Measurements from ENCODE around the gene MED12L.
"Not testable (repeated sequence)": the region's sequence is repeated elsewhere in the genome, so short reads cannot be mapped to it uniquely, and the experiment has no call there.

MED12L gene

GRCh38 chr3:151209654-151210053, 124.2 kb downstream of the MED12L start:
- no peak for DNase-seq (ENCODE audit: low read depth in 2 of 2)

DNA sequence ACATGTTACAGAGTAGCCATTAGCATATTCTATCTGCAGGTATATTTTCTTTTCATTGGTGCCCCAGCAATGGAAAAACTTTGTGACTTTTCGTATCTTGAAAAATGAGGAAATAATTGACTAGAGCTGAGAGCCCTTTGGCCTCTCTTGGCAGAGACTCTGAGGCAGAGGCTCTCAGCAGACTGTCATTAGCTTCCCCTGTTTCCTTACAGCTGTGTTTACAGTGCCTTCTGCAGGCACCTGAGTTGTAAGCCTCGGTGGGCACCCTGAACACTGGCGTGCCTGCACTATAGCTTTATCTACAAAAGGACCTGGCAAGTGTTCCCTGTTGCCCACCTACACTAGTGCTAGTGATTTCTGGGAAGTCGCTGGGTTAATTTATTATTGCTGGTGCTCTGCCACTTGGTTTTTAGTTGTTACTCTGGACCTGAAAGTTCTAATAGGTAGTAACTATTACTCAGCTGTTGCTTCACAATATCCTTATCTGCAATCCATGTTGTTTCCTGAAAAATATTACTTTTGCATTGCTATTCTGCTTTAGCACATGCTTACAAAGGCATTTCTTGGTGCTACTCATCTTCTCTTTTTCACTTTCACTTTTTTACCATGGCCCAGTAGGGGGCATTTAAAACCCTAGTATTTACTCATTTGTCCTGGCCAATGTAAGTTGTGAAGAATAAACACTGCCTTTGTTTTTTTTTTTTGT, 125.4 kb downstream of the MED12L start:
- DNase-seq (ENCODE audit: low read depth in 2 of 2), result no peak

DNA sequence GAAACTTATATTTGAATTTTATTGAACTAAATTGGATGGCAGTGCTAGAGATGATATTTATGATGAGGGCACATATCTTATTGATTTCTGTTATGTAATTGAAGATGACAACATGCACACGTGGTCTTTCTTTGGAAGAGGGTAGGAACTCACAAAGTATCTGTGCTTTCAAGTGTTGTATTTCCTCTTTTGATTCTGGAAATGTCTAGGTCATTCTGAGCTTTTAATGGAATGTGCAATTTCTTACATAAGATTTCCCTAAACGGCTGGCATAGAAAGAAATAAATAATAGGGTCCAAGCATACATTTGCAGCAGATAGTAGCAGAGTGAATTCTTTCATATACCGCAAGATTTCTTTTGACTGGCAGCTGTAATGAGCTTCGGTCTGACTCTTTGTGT, 127.7 kb downstream of the MED12L start:
- no peak for DNase-seq (ENCODE audit: low read depth in 2 of 2)

DNA sequence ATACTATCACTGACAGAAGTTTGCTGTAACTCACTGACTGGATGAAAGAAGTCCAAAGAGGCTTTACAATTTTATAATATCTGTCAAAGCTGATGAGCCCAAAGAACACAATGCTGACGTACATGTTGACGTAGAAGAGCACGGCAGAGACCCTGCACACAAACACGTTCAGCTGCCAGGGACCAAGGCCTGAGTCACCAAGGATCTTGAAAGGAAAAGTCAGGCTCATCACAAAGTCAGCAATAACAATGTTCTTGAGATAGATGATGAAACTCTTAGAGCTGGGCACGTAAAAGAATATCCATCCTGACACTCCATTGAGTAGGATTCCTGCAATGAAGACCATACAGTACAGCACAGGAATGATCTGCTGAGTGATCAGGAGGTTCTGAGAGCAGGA, 128.4 kb downstream of the MED12L start:
- DNase-seq (ENCODE audit: low read depth in 2 of 2), result no peak

DNA sequence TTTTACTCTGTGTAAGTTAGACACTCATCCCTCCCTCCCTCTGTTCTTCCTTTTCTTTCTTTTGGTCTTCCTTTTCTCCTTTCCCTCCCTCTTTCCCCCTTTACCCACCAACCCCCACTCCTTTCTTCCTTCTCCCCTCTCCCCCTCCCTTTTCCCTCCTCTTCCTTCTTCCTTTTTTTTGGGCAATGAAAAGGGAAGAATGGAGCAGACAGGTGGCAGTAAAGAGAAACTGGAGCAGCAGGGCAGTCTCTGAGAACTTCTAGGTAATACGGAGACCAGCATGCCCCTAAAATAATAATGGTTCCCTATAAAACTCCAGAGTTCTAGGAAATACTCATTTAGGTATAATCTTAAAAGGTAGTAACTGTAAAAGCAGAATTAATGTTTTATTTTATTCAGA, 129.0 kb downstream of the MED12L start:
- DNase-seq (ENCODE audit: low read depth in 2 of 2), result no peak

DNA sequence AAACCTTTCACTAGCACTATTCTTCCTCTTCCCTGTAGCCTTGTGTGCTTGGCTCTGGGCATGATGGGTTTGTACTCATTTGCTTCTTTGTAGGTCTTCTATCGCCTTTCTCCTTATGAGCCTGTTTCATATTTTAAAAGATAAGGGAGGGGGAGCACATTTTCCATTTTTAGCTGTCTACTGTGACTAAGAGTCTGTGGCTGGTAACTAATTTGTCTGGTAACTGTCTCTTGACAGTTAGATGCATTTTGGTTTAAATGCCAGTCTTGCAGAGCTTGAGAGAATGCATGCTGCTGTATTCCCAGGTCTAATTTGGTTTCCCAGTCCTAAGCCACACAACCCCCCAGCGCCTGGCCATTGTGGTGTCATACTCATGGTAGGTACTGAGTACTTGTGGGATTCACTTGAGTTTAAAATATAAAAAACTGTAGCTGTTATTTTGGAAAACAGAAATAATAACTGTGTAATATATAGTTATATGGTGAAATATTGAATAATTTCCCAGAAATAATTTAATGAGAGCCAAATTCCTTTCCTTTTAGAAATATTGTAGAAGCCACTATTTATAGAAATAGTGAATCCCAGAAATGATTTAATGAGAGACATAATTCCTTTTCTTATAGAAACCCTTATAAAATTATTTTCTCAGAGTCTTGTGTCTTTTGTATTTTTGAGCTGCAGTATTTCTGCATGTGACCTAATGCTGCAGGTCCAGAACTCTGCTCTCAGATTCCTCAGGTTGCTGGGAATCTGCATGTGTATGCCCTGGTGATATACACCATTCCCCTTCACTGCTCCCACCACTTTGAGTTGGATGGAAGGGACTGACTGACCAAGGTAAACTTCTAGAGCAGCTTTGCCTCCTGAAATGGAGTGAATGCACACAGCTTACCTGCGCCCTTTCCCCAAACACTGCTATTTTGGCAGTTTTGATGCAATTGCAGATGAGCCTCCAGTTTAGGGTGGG, 131.5 kb downstream of the MED12L start:
- DNase-seq (ENCODE audit: low read depth in 2 of 2), result no peak

DNA sequence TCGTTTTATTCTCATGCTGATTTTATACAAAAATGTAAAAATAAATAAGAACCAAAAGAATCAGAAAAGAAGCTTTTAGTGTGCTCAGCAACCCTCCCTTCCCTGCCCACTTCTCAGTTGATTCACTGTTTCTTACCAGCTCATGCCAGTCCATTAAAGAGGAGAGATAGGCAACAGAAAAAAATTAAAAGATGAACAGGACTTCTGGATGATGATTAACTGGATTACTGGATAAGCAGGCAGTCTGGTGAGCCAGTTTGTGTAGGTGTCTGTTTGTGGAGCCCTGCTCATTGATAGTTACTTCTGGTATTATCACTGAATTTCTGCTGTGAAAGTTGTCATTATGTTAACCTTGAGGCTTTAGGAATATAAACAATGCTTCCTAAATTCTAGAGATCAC, 132.7 kb downstream of the MED12L start:
- DNase-seq (ENCODE audit: low read depth in 2 of 2), result no peak

- no peak for DNase-seq (ENCODE audit: low read depth in 2 of 2)
Observed at GRCh38 chr3:151219056-151219455, 133.6 kb downstream of the MED12L start.

GRCh38 chr3:151224268-151224866, 138.9 kb downstream of the MED12L start:
- DNase-seq (ENCODE audit: low read depth in 2 of 2), result no peak

GRCh38 chr3:151225040-151225975, 139.8 kb downstream of the MED12L start:
- DNase-seq (ENCODE audit: low read depth in 2 of 2), result no peak

DNA sequence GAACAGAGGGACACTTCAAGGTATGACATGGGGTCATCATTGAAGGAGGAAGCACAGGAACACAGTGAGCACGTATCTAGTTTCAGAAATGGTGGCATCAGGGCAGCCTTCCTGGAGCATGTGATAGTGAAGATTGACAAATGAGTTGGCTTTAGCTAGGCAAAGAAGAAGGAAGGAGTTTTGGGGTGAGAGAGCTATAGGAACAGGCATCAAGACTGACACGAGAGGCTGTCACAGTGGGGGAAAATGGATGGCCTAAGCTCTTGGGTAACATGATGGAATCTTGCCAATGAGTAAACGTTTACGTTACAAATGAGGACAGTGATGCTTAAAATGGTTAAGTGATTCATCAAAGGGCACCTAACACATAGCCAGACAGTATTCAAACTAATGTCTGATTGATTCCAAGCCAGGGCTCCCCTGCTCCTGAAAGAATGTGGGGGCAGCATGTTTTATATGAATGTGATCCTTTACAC, 140.7 kb downstream of the MED12L start:
- no peak for DNase-seq (ENCODE audit: low read depth in 2 of 2)

- no peak for DNase-seq (ENCODE audit: low read depth in 2 of 2)
Observed at GRCh38 chr3:151226825-151227224, 141.4 kb downstream of the MED12L start.

DNA sequence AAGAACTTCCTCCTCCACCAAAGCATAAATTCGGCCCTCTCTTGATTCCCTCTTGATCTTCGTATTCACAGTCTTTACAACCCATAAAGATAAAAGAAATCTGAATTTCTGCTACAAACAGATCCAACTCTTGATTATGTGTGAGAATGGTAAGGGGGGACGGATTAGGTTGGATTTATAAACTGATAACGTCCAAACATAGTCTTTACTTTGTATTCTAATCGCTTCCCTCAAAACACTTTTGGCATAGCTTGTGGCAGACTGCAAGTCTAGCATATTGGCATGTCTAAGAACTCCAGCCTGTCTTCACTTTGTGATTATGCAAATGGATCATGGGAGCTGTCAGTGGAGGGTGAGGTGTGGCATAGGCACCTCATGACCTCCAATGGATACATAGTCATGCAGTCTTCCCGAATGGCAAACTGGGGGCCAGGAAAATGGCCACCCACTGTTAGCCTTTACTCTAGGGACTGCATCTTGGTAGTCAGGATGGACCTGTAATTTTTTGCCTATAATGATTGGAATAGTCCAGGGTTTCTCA, 141.9 kb downstream of the MED12L start:
- no peak for DNase-seq (ENCODE audit: low read depth in 2 of 2)

GRCh38 chr3:151227807-151228665, 142.6 kb downstream of the MED12L start:
- peak; percentile 73 to 75 for DNase-seq (ENCODE audit: low read depth in 2 of 2)

DNA sequence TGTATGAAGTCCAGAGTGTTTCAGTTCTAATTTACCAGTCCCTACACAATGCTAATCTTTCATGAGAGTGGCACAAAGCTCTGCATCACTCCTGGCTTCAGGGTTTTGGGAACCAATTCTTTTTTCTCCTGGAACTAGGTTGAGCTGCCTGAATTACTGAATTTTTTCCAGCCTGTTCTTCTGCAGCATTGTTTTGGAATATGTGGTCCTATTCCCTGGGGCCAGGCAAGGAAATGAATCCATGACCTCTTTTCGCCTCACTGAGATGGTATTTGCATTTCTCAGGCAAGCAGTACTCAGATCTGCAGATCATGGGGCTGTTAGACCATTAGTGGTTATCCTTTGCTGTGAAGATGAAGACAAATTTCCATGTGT, 143.2 kb downstream of the MED12L start:
- DNase-seq (ENCODE audit: low read depth in 2 of 2), result no peak

DNA sequence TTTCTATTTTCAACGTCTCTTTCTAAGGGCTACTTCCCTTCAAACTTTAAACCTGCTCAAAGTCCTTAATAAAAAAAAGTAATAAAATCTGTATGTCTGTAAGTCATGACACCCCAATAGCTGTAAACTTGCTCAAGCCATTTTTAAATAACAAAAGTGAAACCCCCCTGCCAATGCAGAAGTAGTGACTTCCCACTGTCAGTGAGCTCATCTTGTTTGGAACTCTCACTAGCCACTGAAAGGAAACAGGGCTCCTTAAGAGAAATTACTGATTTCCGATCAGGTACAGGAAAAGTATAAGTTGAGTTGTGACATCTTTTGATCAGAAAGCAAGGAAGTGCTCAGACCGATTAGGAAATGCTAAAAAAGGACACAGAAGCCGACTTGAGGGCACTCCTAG, 145.2 kb downstream of the MED12L start:
- no peak for DNase-seq (ENCODE audit: low read depth in 2 of 2)

- DNase-seq (ENCODE audit: low read depth in 2 of 2), result not testable (repeated sequence)
Observed at GRCh38 chr3:151232403-151232802, 146.9 kb downstream of the MED12L start.

GRCh38 chr3:151232991-151233390, 147.5 kb downstream of the MED12L start:
- no peak for DNase-seq (ENCODE audit: low read depth in 2 of 2)

- no peak for DNase-seq (ENCODE audit: low read depth in 2 of 2)
Observed at GRCh38 chr3:151234825-151235224, 149.4 kb downstream of the MED12L start.

GRCh38 chr3:151236316-151236715, 150.9 kb downstream of the MED12L start:
- no peak for DNase-seq (ENCODE audit: low read depth in 2 of 2)

Measured in activated CD4-positive, alpha-beta T cell treated with anti-CD3 and anti-CD28 coated beads for 24 hours (primary cell).